ENCODE data around the gene PLA2G2F.
"Not testable (repeated sequence)": the region's sequence is repeated elsewhere in the genome, so short reads cannot be mapped to it uniquely, and the experiment has no call there.

PLA2G2F gene

GRCh38 chr1:20115479-20115878 lies 23.6 kb upstream of the PLA2G2F start:
- DNase-seq = no peak

DNA sequence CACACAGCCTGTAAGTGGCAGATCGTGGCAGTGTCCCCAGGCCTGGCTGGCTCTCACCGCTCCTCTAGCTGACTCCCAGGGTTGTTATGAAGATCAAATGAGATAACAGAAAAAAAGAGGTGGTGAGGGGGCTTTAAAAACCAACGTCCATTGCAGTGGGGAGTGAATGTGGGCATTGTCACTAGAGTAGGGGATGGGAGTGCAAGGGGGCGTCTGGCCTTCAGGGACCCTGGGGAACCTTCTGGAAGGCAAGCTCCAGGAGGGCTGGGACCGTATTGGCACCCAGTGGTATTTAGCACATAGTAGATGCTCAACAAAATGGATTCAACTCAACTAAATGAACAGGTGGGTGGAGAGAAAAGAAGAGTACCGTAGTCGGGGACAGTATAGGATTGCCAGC lies 23.2 kb upstream of the PLA2G2F start:
- DNase-seq = no peak

DNA sequence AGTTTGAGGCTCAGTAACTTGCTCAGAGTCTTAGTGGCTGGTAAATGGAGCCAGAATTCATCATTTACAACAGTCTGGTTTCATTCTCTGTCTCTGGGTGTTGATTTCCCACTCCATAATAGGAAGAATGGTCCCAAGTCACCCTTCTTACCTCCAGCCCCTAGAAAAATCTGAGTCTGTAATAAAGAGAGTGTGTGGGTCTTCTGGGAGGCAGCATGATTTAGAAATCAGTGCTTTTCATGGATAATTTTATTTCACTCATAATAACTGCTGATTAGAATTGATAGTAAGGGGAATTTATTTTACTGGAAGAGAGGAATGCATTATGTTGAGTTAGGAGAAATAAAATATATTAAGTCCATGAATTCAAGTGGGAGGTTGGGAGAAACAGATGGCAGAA lies 21.9 kb upstream of the PLA2G2F start:
- DNase-seq = no peak

DNA sequence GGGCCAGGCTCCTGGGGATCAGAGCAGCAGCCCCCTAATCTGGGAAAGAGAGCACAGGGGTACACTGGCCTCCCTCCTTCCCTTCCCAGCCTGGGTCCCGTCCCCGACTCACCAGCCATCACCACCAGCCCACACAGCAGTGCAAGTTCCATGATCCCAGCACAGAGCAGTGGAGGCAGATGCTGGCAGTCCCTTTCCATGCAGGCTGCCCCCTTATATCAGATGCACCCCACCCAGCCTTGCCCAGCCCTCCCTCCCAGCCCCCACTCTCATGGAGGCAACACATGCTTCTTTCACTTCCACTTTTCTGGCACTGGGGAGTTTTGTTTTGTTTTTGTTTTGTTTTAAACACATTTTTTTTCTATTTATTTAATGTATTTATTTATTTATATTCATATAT lies 19.8 kb upstream of the PLA2G2F start, which contains the start of gene PLA2G2D:
PLA2G2D (minus strand) TSS at position 190 of the 400 bp plus-strand sequence; CDS start at position 152, 38 bp downstream.
- no peak for DNase-seq

DNA sequence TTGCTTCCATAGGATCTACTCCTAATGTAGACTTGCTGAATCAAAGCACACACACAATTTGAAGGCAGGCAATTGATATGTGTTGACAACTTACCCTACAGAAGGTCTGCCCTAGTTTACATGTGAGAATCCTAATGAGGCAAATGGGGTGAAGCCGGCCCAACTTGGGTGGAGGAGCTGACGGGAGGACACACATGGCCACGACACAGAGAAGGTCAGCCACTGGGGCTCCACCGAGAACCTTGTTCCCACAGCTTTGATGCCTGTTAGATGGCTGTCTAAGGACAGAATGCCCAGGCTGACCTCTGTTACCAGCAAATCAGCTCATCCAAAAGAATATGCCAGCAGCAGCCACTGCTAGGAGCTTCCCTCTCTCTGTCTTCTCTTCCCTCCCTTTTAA lies 18.3 kb upstream of the PLA2G2F start:
- no peak for DNase-seq

- no peak for DNase-seq
Observed at GRCh38 chr1:20123722-20124455, 15.2 kb upstream of the PLA2G2F start.

- peak; percentile 77 for DNase-seq
Observed at GRCh38 chr1:20124456-20125057, 14.6 kb upstream of the PLA2G2F start.

GRCh38 chr1:20125100-20125499 lies 14.0 kb upstream of the PLA2G2F start:
- DNase-seq = no peak

DNA sequence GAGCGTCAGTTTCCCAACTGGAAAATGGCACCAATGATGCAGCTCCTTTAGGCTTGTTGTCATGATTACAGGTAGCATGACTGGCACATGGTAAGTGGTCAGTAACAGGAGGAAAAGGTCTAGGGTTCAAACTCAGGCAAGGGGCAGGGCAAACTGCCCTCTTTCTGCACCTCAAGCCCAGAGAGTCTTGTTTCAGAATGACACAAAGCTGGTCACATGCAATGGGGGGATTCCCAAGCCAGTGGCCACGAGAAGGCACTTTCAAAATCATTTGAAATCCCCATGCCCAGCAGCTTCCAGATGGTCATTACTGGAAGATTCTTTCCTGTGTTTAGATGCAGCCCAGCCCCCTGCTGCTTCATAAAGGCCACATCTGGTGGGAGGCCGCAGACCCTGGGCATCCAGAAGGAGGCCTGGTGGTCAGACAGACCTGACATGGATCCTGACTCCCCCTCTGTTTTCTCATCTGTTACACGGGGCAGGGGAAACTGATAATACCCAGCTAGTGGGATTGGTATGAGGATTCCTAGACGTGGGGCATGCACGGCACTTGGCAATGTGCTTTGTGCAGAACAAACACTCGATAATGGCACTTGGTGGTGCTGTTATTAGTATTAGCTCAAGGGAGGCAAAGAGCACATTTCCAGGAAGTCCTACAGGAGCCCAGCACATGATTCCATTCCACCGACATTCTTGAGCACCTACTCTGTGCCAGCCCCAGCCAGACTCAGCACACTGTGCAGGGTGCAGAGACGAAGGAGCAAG lies 12.9 kb upstream of the PLA2G2F start:
- DNase-seq = no peak

DNA sequence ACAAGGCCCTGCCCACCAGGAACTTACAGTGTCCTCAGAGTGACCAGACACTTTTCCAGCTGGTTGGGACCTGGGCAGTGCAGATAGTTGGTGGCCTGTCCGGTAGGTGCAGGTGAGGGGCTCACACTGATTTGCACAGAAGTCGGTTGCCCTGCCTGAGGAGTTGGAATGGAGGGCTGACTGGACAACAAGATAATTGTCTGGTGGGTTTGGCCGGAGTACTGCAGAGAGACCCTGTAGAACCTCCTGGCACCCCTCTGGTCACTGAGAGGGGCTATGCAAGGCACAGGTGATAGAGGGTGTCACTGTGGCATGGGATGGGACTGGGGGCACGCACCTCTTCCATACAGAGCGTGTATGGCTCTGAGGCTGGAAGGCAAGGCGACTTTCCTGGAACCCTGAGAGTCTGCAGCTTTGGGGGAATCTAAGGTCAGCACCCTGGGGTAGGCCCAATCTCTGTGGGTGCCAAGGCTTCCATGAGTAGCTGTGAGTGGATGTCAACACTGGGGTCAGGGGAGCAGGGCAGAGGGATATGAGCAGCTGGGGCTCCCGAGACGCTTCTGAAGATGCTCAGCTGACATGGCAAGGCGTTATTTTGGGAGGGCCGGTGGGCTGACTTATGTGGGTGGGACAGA lies 12.2 kb upstream of the PLA2G2F start:
- no peak for DNase-seq

DNA sequence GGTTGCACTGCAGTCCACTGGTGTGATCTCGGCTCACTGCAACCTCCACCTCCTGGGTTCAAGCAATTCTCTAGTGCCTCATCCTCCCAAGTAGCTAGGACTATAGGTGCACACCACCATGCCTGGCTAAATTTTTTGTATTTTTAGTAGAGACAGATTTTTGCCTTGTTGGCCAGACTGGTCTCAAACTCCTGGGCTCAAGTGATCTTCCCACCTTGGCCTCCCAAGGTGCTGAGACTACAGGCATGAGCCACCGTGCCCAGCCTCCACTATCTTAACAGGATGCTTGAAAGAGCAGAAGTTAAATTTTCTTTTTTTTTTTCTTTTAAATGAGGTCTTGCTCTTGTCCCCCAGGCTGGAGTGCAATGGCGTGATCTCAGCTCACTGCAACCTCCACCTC lies 8.6 kb upstream of the PLA2G2F start:
- DNase-seq = not testable (repeated sequence)

GRCh38 chr1:20134995-20135394 lies 4.1 kb upstream of the PLA2G2F start:
- DNase-seq = no peak

DNA sequence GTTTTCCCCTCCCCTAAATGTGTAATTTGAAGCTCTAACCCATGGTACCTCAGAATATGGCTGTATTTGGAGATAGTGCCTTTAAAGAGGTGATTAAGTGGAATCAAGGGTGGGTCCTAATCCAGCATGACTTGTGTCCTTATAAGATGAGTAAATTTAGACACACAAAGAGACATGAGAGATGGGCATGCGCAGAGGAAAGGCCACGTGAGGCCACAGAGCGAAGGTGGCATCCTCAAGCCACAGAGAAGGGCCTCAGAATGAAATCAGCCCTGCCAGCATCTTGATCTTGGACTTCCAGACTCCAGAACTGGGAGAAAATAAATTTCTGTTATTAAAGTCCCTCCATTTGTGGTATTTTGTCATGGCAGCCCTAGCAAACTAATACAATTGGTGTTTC lies 2.9 kb upstream of the PLA2G2F start:
- DNase-seq = no peak

- DNase-seq = no peak
Observed at GRCh38 chr1:20137055-20137454, 2.1 kb upstream of the PLA2G2F start.

- DNase-seq = no peak
Observed at GRCh38 chr1:20137604-20138003, 1.5 kb upstream of the PLA2G2F start.

DNA sequence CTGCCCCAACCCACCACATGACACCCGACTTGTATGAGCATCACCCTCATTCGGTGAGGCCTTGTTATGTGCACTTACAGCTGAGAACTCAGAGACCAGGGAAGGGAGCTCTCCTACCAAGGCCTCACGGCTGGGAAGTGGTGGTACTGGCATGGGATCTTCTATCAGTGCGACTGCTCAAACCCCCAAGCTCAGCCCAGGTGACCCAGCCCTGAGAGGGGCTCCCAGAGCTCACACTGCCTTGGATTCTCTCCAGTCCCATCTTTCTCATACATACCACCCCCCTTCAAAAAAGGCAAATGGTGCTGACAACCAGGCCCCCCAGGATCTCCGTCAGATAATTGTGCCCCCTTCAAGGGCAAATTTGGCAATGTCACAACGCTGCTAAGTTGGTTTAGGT lies 777 bp upstream of the PLA2G2F start:
- DNase-seq = no peak

- no peak for DNase-seq
Observed at GRCh38 chr1:20139776-20140612, 871 bp downstream of the PLA2G2F start.

DNA sequence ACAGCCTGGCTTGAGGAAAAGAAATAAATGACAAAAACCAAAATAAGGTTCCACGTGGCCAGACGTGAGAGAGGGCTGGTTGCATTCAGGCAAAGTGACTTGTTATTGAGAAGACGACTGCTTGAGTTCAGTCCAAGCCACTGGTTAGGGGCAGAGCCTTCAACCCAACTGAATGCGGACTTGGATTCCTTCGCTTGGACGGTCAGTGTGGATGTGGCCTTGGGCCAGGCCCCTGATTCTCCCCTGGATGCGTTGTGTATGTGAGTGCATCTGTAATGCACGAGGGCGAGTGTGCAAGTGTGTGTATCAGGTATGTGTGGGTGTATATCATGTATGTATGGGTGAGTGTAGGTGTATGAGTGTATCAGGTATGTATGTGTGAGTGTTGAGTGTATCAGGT lies 1.9 kb downstream of the PLA2G2F start:
- no peak for DNase-seq

- no peak for DNase-seq
Observed at GRCh38 chr1:20141466-20141865, 2.3 kb downstream of the PLA2G2F start.

DNA sequence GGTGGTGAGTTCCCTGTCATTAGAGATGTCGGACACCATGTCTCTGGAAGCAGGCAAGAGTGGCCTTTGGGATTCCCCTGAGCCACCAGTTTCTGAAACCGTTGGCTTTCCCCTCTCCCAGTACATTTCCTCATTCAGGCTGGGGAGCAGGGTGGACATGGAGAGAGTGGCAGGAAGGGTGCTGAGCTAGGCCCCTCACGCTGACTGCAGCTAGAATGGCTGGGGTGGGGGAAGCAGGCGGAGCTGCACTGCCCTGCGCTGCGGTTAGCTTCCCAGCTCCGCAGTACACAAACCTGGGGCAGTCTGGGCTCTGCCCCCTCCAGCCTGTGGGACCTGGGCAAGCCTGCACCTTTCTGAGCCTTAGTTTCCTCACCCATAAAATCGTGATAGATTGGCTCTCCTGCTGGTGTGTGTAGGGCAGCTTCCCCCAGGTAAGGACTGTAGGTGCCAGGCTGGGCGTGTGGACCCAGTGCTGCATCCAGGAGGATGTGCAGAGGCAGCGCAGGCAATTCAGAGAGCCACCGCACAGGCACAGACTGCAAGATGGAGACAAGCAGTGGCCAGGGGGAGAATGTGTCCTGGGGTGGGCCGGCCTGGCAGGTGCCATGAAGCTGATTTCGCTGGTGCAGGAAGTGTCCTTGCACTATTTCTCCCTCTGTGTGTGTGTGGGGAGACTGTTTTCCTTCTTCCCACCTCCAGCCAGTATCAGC lies 3.0 kb downstream of the PLA2G2F start:
- DNase-seq = no peak

GRCh38 chr1:20143318-20143717 lies 4.2 kb downstream of the PLA2G2F start:
- DNase-seq = no peak

All from fibroblast of skin of right quadriceps (primary cell).